BJ (cell line): ENCODE results near the gene FBH1. TPM values are rescaled to one million over a fixed set of nuclear protein-coding genes. Genes with fewer than 3 reads are reported as not detected.
A peak's percentile ranks its signal among the peaks of the same experiment; 100 is the strongest.

Source experiments
- CTCF ChIA-PET: fragments of 350-600 bp; formaldehyde crosslinking; extraction: SDS; loops from one replicate; lab custom pipeline; 2021; ENCODE audit warnings: antibody characterized with exemption, inconsistent platforms; lab: Yijun Ruan, JAX
- POLR2A ChIA-PET: fragments of 300-600 bp; sonication (Branson Sonifier 250); formaldehyde crosslinking; extraction: SDS; loops from one replicate; lab custom pipeline; 2021; ENCODE audit warnings: antibody characterized with exemption; lab: Charles Lee
- DNase-seq: peaks from one replicate; pipeline ENCODE4 v3.0.0-alpha.2; 2011; ENCODE audit warnings: low read depth
- H3K27me3 ChIP-seq: 2 replicates; pipeline ENCODE4 v1.6.0; 2011; ENCODE audit warnings: low read length; ENCODE audit not compliant: control insufficient read depth, insufficient read depth
- H3K36me3 ChIP-seq: 2 replicates; pipeline ENCODE4 v1.5.1; 2011; ENCODE audit warnings: low read length; ENCODE audit not compliant: control insufficient read depth, insufficient read depth
- H3K4me3 ChIP-seq: 2 replicates; pipeline ENCODE4 v1.5.1; 2011; ENCODE audit warnings: low read depth, mild to moderate bottlenecking, control low read depth, low read length
- polyA plus RNA-seq: library from polyadenylated mRNA; depleted of rRNA; stranded (reverse); fragments of >200 nt; gene quantifications from 2 replicates; pipeline ENCODE4 v1.2.3, GENCODE V29; 2011
- TF ChIP-seq, protein P1 (sequence below): IDR thresholded peaks from 2 replicates; pipeline ENCODE4 v1.5.1; 2011; ENCODE audit warnings: low read depth, mild to moderate bottlenecking, control low read depth, inconsistent platforms, low read length, moderate library complexity; ENCODE audit not compliant: insufficient read depth

The FBH1 gene
- polyA plus RNA-seq, 1 experiment, result 82.5 TPM

DNA sequence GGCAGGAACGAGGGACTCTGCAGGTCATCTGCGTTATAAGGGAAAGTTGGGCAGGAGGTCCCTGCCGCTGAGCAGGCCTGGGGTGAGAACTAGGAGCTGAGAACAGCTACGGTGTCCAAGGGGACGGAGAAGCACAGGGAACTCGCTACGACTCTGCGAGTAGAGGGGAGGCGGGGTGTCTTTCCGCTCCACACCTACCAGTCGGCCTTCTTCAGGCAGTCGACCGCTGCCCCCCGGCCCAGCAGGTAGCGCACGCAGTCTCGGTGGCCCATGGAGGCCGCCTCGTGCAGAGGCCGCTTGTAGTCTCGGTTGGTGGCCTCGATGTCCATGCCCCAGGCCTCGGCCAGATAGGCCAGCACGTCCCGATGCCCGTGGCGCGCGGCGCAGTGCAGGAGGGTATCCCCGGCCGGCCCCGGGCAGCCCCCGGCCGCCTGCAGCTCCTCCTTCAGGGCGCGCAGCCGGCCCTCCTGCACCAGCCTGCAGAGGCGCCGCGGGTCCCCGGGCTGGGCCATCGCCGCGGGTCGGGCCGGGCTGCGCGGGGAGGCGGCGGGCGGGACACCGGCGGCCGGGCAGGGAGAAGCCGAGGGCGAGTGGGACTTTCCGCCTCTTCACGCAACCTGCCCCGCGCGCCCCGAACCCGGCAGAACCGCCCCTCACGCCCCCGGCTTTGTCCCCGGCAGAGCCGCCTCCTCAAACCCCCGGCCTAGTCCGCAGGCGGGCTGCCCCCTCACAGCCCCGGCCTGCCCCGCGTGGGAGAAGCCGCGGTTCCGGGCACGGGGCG lies 1.0 kb upstream of the FBH1 start:
- Histone ChIP-seq H3K4me3 (peak overlapping the region; percentile 80), H3K27me3 (no peaks in the 10 kb centered on the region), H3K36me3 (peaks cover 1% of the 10 kb centered on the region; the same call in 1 of the 2 replicates)
- TF ChIP-seq, protein P1, sequence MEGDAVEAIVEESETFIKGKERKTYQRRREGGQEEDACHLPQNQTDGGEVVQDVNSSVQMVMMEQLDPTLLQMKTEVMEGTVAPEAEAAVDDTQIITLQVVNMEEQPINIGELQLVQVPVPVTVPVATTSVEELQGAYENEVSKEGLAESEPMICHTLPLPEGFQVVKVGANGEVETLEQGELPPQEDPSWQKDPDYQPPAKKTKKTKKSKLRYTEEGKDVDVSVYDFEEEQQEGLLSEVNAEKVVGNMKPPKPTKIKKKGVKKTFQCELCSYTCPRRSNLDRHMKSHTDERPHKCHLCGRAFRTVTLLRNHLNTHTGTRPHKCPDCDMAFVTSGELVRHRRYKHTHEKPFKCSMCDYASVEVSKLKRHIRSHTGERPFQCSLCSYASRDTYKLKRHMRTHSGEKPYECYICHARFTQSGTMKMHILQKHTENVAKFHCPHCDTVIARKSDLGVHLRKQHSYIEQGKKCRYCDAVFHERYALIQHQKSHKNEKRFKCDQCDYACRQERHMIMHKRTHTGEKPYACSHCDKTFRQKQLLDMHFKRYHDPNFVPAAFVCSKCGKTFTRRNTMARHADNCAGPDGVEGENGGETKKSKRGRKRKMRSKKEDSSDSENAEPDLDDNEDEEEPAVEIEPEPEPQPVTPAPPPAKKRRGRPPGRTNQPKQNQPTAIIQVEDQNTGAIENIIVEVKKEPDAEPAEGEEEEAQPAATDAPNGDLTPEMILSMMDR, result no peak
- DNase-seq, result no peak
- ChIA-PET POLR2A (interaction anchor here (0.5 to 1.1 kb wide), 2 partner anchors 12 to 16 kb away, joined by 3 to 6 read pairs; no protein-coding TSS in a partner anchor), CTCF (interaction anchor here (0.9 to 1.7 kb wide), 3 partner anchors 10 to 79 kb away, joined by 3 to 5 read pairs (median 3); no protein-coding TSS in a partner anchor)

DNA sequence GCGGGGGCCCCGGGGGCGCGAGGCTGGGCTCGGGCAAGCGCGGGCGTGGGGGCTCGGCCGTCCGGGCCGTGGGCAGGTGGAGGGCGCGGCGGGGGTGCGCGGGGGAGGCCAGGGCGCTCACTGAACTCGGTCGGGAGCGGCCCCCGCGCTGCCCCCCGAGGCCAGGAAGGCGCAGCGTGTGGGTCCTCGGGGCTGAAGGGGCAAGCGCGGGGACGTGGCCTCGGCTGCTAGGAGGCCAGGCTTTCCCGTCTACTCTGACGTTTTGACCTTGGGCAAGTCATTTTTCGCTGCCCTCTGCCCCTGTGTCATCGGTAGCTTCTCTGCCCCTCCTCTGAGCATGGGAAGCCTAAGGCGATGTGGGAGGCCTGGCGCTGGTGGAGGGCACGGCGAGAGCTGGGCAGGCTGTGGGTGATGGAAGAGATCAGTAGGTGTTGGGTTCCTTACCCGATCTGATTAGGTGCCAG lies 441 bp downstream of the FBH1 start:
- H3K36me3 ChIP-seq, result peaks cover 6% of the 10 kb centered on the region
- H3K27me3 ChIP-seq, result no peaks in the 10 kb centered on the region
- no peak for DNase-seq
- TF ChIP-seq, protein P1, result no peak
- ChIA-PET CTCF (interaction anchor here (1.5 to 1.7 kb wide), 2 partner anchors 9 to 80 kb away, joined by 5 to 7 read pairs; no protein-coding TSS in a partner anchor), POLR2A (interaction anchor here (0.7 to 0.9 kb wide), 2 partner anchors 77 to 81 kb away, joined by 3 read pairs; partner anchors contain the start of gene GDI2)
- peak overlapping the region; percentile 73 for H3K4me3 ChIP-seq

DNA sequence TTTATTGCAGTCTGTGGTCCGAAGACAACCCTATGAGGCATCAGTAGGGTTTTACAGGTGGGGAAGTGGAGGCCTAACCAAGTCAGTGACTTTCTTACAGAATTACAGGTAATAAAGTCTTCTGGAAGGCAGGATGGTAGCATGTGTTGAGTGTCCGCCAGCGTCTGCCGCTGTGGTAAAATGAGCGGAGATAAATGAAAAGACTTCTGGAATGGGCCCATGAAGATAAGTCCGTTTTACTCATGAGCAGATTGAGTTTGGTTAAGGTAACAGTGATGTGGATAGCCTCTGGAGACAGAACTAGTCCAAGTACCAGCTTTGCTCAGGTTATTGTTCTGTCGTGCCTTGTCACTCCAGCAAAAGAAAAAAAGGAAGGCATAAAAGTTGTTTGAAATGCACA lies 966 bp downstream of the FBH1 start:
- TF ChIP-seq, protein P1, result no peak
- Histone ChIP-seq H3K4me3 (peak overlapping the region; percentile 73), H3K36me3 (peaks cover 8% of the 10 kb centered on the region), H3K27me3 (no peaks in the 10 kb centered on the region)
- no peak for DNase-seq
- CTCF ChIA-PET, result interaction anchor here (1.5 kb wide), 1 partner anchor 9 kb away, joined by 7 read pairs; no protein-coding TSS in a partner anchor
- POLR2A ChIA-PET, result no interaction called here

DNA sequence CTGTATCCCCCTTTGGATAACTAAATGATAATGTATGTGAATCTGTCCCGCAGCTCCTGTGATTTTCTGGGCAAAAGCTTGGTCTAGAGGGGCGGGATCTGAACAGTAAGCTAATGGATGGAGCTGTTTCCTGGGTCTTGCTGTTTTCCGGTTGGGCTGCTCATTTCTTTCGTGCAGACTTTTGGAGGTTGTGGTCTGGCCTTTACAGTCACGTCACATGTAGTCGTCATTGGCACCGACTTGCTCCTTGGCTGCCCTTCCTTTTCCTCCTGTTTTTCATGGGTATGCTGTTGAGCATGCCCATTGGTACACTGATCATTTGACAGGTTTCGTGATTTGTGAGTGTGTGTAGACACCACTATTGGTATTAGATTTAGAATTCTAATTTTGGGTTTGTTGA lies 2.0 kb downstream of the FBH1 start:
- TF ChIP-seq, protein P1, result no peak
- peaks cover 8% of the 10 kb centered on the region for H3K36me3 ChIP-seq
- POLR2A ChIA-PET, result no interaction called here
- H3K27me3 ChIP-seq, result no peaks in the 10 kb centered on the region
- no peak overlapping the region for H3K4me3 ChIP-seq
- CTCF ChIA-PET, result no interaction called here
- DNase-seq, result no peak

DNA sequence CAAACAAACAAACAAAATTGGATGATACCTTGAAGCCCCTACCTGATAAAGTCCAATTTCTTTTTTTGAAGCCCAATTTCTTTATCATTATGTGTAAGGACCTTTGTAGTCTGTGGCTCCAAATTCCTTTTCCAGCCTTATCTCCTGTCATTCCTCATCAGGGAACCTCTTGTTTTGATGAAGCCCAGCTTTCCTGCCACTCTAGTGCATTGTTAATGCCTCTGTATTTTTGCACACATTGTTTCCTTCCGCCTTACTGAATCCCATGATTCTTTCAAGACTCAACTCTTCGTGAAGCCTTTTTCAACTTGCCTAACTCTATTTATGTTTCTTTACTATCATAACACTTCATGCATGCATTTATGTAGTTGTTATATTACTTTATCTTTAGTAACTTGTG lies 3.3 kb downstream of the FBH1 start:
- POLR2A ChIA-PET, result no interaction called here
- no peak for DNase-seq
- Histone ChIP-seq H3K27me3 (no peaks in the 10 kb centered on the region), H3K36me3 (peaks cover 8% of the 10 kb centered on the region), H3K4me3 (no peak overlapping the region)
- TF ChIP-seq, protein P1, result no peak
- CTCF ChIA-PET, result interaction anchor here (0.7 kb wide), 1 partner anchor 15 kb away, joined by 3 read pairs; no protein-coding TSS in a partner anchor
